Measurements from ENCODE around the gene VAV2.

VAV2 gene

GRCh38 chr9:134004131-134004873 is 12.2 kb upstream of the VAV2 start:
- no peaks in the 10 kb centered on the region for H3K4me1 ChIP-seq (ENCODE audit: insufficient read depth, low read length)

GRCh38 chr9:134003237-134003636 is 11.1 kb upstream of the VAV2 start:
- H3K9ac ChIP-seq (ENCODE audit: low read depth, low read length) = no peak overlapping the region

More at GRCh38 chr9:134004131-134004873, 12.2 kb upstream of the VAV2 start:
- H3K27me3 ChIP-seq (ENCODE audit: insufficient read depth, low read length) = no peaks in the 10 kb centered on the region
- H3K27ac ChIP-seq (ENCODE audit: low read length) = no peak overlapping the region
- no peak overlapping the region for H3K9ac ChIP-seq (ENCODE audit: low read depth, low read length)
- no peaks in the 10 kb centered on the region for H3K9me3 ChIP-seq (ENCODE audit: insufficient read depth, low read depth, low read length)
- no peaks in the 10 kb centered on the region for H3K36me3 ChIP-seq (ENCODE audit: insufficient read depth, low read depth, low read length)
- H3K4me3 ChIP-seq (ENCODE audit: low read length) = no peak overlapping the region

GRCh38 chr9:134002796-134003195 is 10.7 kb upstream of the VAV2 start:
- Histone ChIP-seq H3K4me1 (ENCODE audit: insufficient read depth, low read length) (no peaks in the 10 kb centered on the region), H3K27ac (ENCODE audit: low read length) (no peak overlapping the region), H3K9me3 (ENCODE audit: insufficient read depth, low read depth, low read length) (no peaks in the 10 kb centered on the region), H3K27me3 (ENCODE audit: insufficient read depth, low read length) (no peaks in the 10 kb centered on the region), H3K36me3 (ENCODE audit: insufficient read depth, low read depth, low read length) (no peaks in the 10 kb centered on the region), H3K4me3 (ENCODE audit: low read length) (no peak overlapping the region), H3K9ac (ENCODE audit: low read depth, low read length) (no peak overlapping the region)

More at GRCh38 chr9:134003237-134003636, 11.1 kb upstream of the VAV2 start:
- Histone ChIP-seq H3K36me3 (ENCODE audit: insufficient read depth, low read depth, low read length) (no peaks in the 10 kb centered on the region), H3K4me3 (ENCODE audit: low read length) (no peak overlapping the region), H3K27ac (ENCODE audit: low read length) (no peak overlapping the region), H3K4me1 (ENCODE audit: insufficient read depth, low read length) (no peaks in the 10 kb centered on the region), H3K9me3 (ENCODE audit: insufficient read depth, low read depth, low read length) (no peaks in the 10 kb centered on the region), H3K27me3 (ENCODE audit: insufficient read depth, low read length) (no peaks in the 10 kb centered on the region)

- H3K27me3 ChIP-seq (ENCODE audit: insufficient read depth, low read length) = no peaks in the 10 kb centered on the region
- no peaks in the 10 kb centered on the region for H3K4me1 ChIP-seq (ENCODE audit: insufficient read depth, low read length)
- H3K27ac ChIP-seq (ENCODE audit: low read length) = no peak overlapping the region
- no peak overlapping the region for H3K4me3 ChIP-seq (ENCODE audit: low read length)
- H3K36me3 ChIP-seq (ENCODE audit: insufficient read depth, low read depth, low read length) = no peaks in the 10 kb centered on the region
- no peak overlapping the region for H3K9ac ChIP-seq (ENCODE audit: low read depth, low read length)
- no peaks in the 10 kb centered on the region for H3K9me3 ChIP-seq (ENCODE audit: insufficient read depth, low read depth, low read length)
Measured at GRCh38 chr9:133999851-134000265, 7.7 kb upstream of the VAV2 start.

- H3K9ac ChIP-seq (ENCODE audit: low read depth, low read length) = no peak overlapping the region
- no peaks in the 10 kb centered on the region for H3K36me3 ChIP-seq (ENCODE audit: insufficient read depth, low read depth, low read length)
- H3K9me3 ChIP-seq (ENCODE audit: insufficient read depth, low read depth, low read length) = no peaks in the 10 kb centered on the region
- no peaks in the 10 kb centered on the region for H3K27me3 ChIP-seq (ENCODE audit: insufficient read depth, low read length)
- H3K27ac ChIP-seq (ENCODE audit: low read length) = no peak overlapping the region
- H3K4me1 ChIP-seq (ENCODE audit: insufficient read depth, low read length) = peaks cover under 1% of the 10 kb centered on the region; the same call in 1 of the 2 replicates
- no peak overlapping the region for H3K4me3 ChIP-seq (ENCODE audit: low read length)
Measured at GRCh38 chr9:133998915-133999595, 6.9 kb upstream of the VAV2 start.

- Histone ChIP-seq H3K36me3 (ENCODE audit: insufficient read depth, low read depth, low read length) (no peaks in the 10 kb centered on the region), H3K4me1 (ENCODE audit: insufficient read depth, low read length) (peaks cover 7% of the 10 kb centered on the region; the same call in 1 of the 2 replicates), H3K27ac (ENCODE audit: low read length) (no peak overlapping the region), H3K27me3 (ENCODE audit: insufficient read depth, low read length) (no peaks in the 10 kb centered on the region), H3K4me3 (ENCODE audit: low read length) (no peak overlapping the region), H3K9ac (ENCODE audit: low read depth, low read length) (no peak overlapping the region), H3K9me3 (ENCODE audit: insufficient read depth, low read depth, low read length) (no peaks in the 10 kb centered on the region)
Measured at GRCh38 chr9:133997584-133997983, 5.5 kb upstream of the VAV2 start.

- no peak overlapping the region for H3K9ac ChIP-seq (ENCODE audit: low read depth, low read length)
- H3K4me3 ChIP-seq (ENCODE audit: low read length) = no peak overlapping the region
- peaks cover 7% of the 10 kb centered on the region; the same call in 1 of the 2 replicates for H3K4me1 ChIP-seq (ENCODE audit: insufficient read depth, low read length)
- no peaks in the 10 kb centered on the region for H3K27me3 ChIP-seq (ENCODE audit: insufficient read depth, low read length)
- no peak overlapping the region for H3K27ac ChIP-seq (ENCODE audit: low read length)
- H3K36me3 ChIP-seq (ENCODE audit: insufficient read depth, low read depth, low read length) = no peaks in the 10 kb centered on the region
- no peaks in the 10 kb centered on the region for H3K9me3 ChIP-seq (ENCODE audit: insufficient read depth, low read depth, low read length)
Measured at GRCh38 chr9:133996531-133997520, 4.7 kb upstream of the VAV2 start.

GRCh38 chr9:133995012-133995896 is 3.1 kb upstream of the VAV2 start:
- peaks cover 9% of the 10 kb centered on the region; the same call in 1 of the 2 replicates for H3K4me1 ChIP-seq (ENCODE audit: insufficient read depth, low read length)
- no peak overlapping the region for H3K27ac ChIP-seq (ENCODE audit: low read length)
- no peak overlapping the region for H3K4me3 ChIP-seq (ENCODE audit: low read length)
- no peak overlapping the region for H3K9ac ChIP-seq (ENCODE audit: low read depth, low read length)
- H3K9me3 ChIP-seq (ENCODE audit: insufficient read depth, low read depth, low read length) = no peaks in the 10 kb centered on the region
- H3K27me3 ChIP-seq (ENCODE audit: insufficient read depth, low read length) = peaks cover 8% of the 10 kb centered on the region; the same call in 1 of the 2 replicates
- H3K36me3 ChIP-seq (ENCODE audit: insufficient read depth, low read depth, low read length) = no peaks in the 10 kb centered on the region

- H3K4me1 ChIP-seq (ENCODE audit: insufficient read depth, low read length) = peaks cover 9% of the 10 kb centered on the region; the same call in 1 of the 2 replicates
- no peaks in the 10 kb centered on the region for H3K36me3 ChIP-seq (ENCODE audit: insufficient read depth, low read depth, low read length)
- peaks cover 8% of the 10 kb centered on the region; the same call in 1 of the 2 replicates for H3K27me3 ChIP-seq (ENCODE audit: insufficient read depth, low read length)
- H3K9me3 ChIP-seq (ENCODE audit: insufficient read depth, low read depth, low read length) = no peaks in the 10 kb centered on the region
- no peak overlapping the region for H3K4me3 ChIP-seq (ENCODE audit: low read length)
- no peak overlapping the region for H3K9ac ChIP-seq (ENCODE audit: low read depth, low read length)
- H3K27ac ChIP-seq (ENCODE audit: low read length) = no peak overlapping the region
Measured at GRCh38 chr9:133994353-133995011, 2.4 kb upstream of the VAV2 start.

GRCh38 chr9:133993635-133994253 is 1.6 kb upstream of the VAV2 start:
- Histone ChIP-seq H3K4me1 (ENCODE audit: insufficient read depth, low read length) (peaks cover 9% of the 10 kb centered on the region; the same call in 1 of the 2 replicates), H3K4me3 (ENCODE audit: low read length) (peak overlapping the region; percentile 80), H3K9ac (ENCODE audit: low read depth, low read length) (peak overlapping the region; percentile 83; the same call in 1 of the 2 replicates), H3K27ac (ENCODE audit: low read length) (no peak overlapping the region), H3K36me3 (ENCODE audit: insufficient read depth, low read depth, low read length) (no peaks in the 10 kb centered on the region), H3K9me3 (ENCODE audit: insufficient read depth, low read depth, low read length) (no peaks in the 10 kb centered on the region), H3K27me3 (ENCODE audit: insufficient read depth, low read length) (peaks cover 8% of the 10 kb centered on the region; the same call in 1 of the 2 replicates)
